Large intestine (tissue), 3 donors: ENCODE data around the gene CDH13. TPM values are rescaled to one million over a fixed set of nuclear protein-coding genes. Genes with fewer than 3 reads are reported as not detected.

ENCODE experiments used
- DNase-seq, 2 donors: peaks; one replicate each; pipeline versions ENCODE4 v3.0.0 to v3.0.0-alpha.2; 2013
- H3K27ac ChIP-seq: one replicate; pipeline ENCODE4 v1.5.1; 2013; ENCODE audit warnings: low read length
- H3K27me3 ChIP-seq: 2 replicates; pipeline ENCODE4 v1.6.1; 2013; ENCODE audit warnings: low read length; ENCODE audit not compliant: control insufficient read depth, insufficient read depth
- H3K36me3 ChIP-seq: 2 replicates; pipeline ENCODE4 v1.6.1; 2013; ENCODE audit warnings: low read length; ENCODE audit not compliant: control insufficient read depth, insufficient read depth
- H3K4me1 ChIP-seq: one replicate; pipeline ENCODE4 v1.6.1; 2013; ENCODE audit warnings: low read length; ENCODE audit not compliant: control insufficient read depth, insufficient read depth
- H3K4me3 ChIP-seq: one replicate; pipeline ENCODE4 v1.5.1; 2013; ENCODE audit warnings: low read length
- H3K9me3 ChIP-seq: one replicate; pipeline ENCODE4 v1.6.1; 2013; ENCODE audit warnings: mild to moderate bottlenecking, low read depth, low read length, moderate library complexity; ENCODE audit not compliant: control insufficient read depth
- WGBS: methylation state at CpG from one replicate; pipeline ENCODE4 v1.1.5; 2013; ENCODE audit warnings: low lambda C conversion rate; ENCODE audit not compliant: insufficient coverage; 5-methylcytosine and 5-hydroxymethylcytosine counted together
- polyA plus RNA-seq: library from polyadenylated mRNA; unstranded; fragments of 120-200 nt; gene quantifications from one replicate; pipeline ENCODE4 v1.2.1, GENCODE V29; 2013

CDH13 gene
- polyA plus RNA-seq, 1 donor = 17.1 TPM

DNA sequence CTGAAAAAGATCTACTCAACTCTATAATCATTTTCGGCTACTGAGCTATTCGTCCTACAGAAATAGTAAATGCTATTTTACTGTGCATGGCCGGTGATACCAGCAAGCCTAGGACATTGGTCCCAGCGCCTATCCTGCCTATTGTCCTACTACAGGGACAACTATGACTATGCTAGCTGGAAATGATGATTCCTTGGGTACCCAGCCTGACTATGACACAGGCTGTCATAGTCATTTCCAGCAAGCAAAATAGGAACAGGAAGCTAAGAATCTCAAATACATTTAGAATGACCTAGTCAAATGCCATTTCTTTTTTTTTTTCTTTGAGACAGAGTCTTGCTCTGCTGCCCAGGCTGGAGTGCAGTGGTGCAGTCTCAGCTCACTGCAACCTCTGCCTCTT lies 1147.3 kb downstream of the CDH13 start:
- Histone ChIP-seq H3K4me1 (no peaks in the 10 kb centered on the region), H3K9me3 (no peaks in the 10 kb centered on the region), H3K36me3 (no peaks in the 10 kb centered on the region), H3K4me3 (no peak overlapping the region), H3K27me3 (no peaks in the 10 kb centered on the region), H3K27ac (no peak overlapping the region)
- WGBS = no CpG with 5 or more reads among the region's 4 CpGs
- no peak for DNase-seq

- WGBS = no CpG with 5 or more reads among the region's 9 CpGs
- Histone ChIP-seq H3K27me3 (no peaks in the 10 kb centered on the region), H3K4me3 (no peak overlapping the region), H3K4me1 (no peaks in the 10 kb centered on the region), H3K9me3 (no peaks in the 10 kb centered on the region), H3K27ac (no peak overlapping the region), H3K36me3 (no peaks in the 10 kb centered on the region)
- DNase-seq = no peak
These were observed 1150.2 kb downstream of the CDH13 start for GRCh38 chr16:83776944-83777343.

DNA sequence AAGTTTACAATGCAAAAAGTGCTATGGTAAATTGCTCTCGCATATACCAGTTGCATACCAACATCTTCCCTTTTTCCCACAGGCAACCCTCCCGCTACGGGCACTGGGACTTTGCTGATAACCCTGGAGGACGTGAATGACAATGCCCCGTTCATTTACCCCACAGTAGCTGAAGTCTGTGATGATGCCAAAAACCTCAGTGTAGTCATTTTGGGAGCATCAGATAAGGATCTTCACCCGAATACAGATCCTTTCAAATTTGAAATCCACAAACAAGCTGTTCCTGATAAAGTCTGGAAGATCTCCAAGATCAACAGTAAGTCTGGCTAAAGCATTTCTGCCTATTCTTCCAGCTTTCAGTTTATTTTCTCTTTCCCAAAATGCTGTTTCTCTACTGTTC lies 1153.1 kb downstream of the CDH13 start:
- Histone ChIP-seq H3K27ac (no peak overlapping the region), H3K4me3 (no peak overlapping the region), H3K4me1 (no peaks in the 10 kb centered on the region), H3K36me3 (no peaks in the 10 kb centered on the region), H3K27me3 (no peaks in the 10 kb centered on the region), H3K9me3 (no peaks in the 10 kb centered on the region)
- DNase-seq = no peak
- no CpG with 5 or more reads among the region's 6 CpGs for WGBS

GRCh38 chr16:83785455-83785854 lies 1158.7 kb downstream of the CDH13 start:
- H3K4me1 ChIP-seq = no peaks in the 10 kb centered on the region
- H3K27ac ChIP-seq = no peak overlapping the region
- DNase-seq = no peak
- no peak overlapping the region for H3K4me3 ChIP-seq
- H3K36me3 ChIP-seq = no peaks in the 10 kb centered on the region
- no peaks in the 10 kb centered on the region for H3K9me3 ChIP-seq
- H3K27me3 ChIP-seq = no peaks in the 10 kb centered on the region
- whole genome bisulfite sequencing = no CpG with 5 or more reads among the region's 2 CpGs

DNA sequence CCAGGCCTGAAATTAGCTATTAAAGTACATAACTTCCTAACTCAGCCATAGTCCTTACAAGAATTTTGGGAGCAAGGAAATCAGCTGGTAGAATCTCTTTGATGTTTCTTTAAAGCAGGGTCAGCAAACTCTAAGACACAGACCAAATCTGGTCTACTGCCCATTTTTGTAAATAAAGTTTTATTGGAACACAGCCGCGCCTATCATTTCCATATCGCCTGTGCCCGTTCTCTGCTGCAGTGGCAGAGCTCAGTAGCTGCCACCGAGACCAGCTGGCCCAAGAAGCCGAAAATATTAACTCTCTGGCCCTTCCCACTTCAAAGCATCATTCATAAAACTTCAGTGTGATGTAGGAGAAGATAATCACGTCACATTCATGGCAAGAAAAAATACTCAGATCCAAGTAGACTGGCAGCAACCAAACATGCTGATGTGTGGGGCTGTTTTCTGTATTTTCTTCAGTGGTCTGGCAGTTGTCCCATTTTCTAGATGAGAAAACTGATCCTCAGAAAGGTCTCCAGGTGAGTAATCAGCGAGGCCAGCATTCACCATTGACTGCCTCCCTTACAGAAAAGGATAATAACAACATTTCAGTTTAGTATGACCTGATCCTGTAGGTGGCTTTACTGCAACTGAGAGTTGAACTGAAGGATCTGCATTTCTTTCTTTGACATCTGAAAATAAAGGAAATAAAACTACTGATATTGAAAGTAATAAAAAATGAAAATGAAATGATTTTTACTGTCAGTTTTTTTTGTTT lies 1163.1 kb downstream of the CDH13 start:
- H3K36me3 ChIP-seq = no peaks in the 10 kb centered on the region
- no peak for DNase-seq
- peaks cover 3% of the 10 kb centered on the region for H3K27me3 ChIP-seq
- WGBS = 92% methylated on average over 2 of the region's 8 CpGs
- no peaks in the 10 kb centered on the region for H3K9me3 ChIP-seq
- no peak overlapping the region for H3K4me3 ChIP-seq
- H3K4me1 ChIP-seq = no peaks in the 10 kb centered on the region
- H3K27ac ChIP-seq = no peak overlapping the region

GRCh38 chr16:83791916-83792315 lies 1165.1 kb downstream of the CDH13 start:
- no peaks in the 10 kb centered on the region for H3K36me3 ChIP-seq
- H3K4me1 ChIP-seq = no peaks in the 10 kb centered on the region
- 100% methylated on average over 1 of the region's 10 CpGs for WGBS
- H3K27me3 ChIP-seq = peaks cover 11% of the 10 kb centered on the region
- no peak overlapping the region for H3K27ac ChIP-seq
- H3K9me3 ChIP-seq = no peaks in the 10 kb centered on the region
- DNase-seq = no peak
- H3K4me3 ChIP-seq = no peak overlapping the region

DNA sequence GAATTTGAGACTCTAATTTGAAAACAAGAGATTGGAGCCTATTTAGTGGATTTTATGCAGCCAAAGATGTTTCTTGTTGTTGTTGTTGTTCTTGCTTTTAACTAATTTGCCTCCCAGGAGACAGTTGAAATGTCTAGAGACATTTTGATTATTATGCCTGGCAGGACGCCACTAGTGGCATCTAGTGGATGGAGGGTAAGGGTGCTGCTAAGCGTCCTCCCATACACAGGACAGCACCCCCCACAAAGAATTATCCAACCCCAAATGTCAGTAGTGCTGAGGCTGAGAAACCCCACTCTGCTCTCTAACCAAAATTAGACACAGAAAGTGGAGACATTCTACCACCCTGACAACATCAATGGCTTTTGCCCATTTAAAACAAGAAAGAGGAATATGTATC lies 1165.6 kb downstream of the CDH13 start:
- DNase-seq = no peak
- no peaks in the 10 kb centered on the region for H3K9me3 ChIP-seq
- H3K4me1 ChIP-seq = no peaks in the 10 kb centered on the region
- WGBS = no CpG with 5 or more reads among the region's 2 CpGs
- H3K4me3 ChIP-seq = no peak overlapping the region
- no peaks in the 10 kb centered on the region for H3K36me3 ChIP-seq
- H3K27me3 ChIP-seq = peaks cover 14% of the 10 kb centered on the region
- no peak overlapping the region for H3K27ac ChIP-seq

GRCh38 chr16:83793179-83793578 lies 1166.4 kb downstream of the CDH13 start:
- no peaks in the 10 kb centered on the region for H3K36me3 ChIP-seq
- DNase-seq = no peak
- H3K9me3 ChIP-seq = no peaks in the 10 kb centered on the region
- no peak overlapping the region for H3K4me3 ChIP-seq
- peaks cover 14% of the 10 kb centered on the region for H3K27me3 ChIP-seq
- H3K4me1 ChIP-seq = no peaks in the 10 kb centered on the region
- WGBS = no CpG with 5 or more reads among the region's 9 CpGs
- no peak overlapping the region for H3K27ac ChIP-seq

GRCh38 chr16:83794860-83795554 lies 1168.2 kb downstream of the CDH13 start:
- H3K27me3 ChIP-seq = peaks cover 14% of the 10 kb centered on the region
- no peaks in the 10 kb centered on the region for H3K9me3 ChIP-seq
- H3K4me1 ChIP-seq = no peaks in the 10 kb centered on the region
- WGBS = 84% methylated on average over 5 of the region's 10 CpGs
- H3K27ac ChIP-seq = no peak overlapping the region
- H3K4me3 ChIP-seq = no peak overlapping the region
- no peaks in the 10 kb centered on the region for H3K36me3 ChIP-seq
- no peak for DNase-seq

DNA sequence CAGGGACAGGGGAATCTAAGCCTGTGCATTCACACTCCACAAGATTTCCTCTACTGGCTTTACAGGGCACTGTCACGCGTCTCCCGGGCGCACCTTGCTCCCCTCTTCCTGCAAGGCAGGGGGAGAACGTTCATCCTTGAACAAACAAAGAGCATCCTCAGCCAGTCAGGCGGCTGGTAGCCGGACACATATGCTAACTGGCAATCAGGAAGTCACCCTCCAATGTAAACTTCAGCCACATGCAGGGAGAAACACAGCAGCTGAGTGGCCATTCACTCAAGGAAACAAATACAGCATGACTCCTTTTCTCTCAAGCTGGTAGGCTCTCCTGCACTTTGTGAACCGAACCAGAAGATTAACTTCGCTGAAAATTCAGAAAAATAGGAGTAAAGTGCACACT lies 1170.2 kb downstream of the CDH13 start:
- Histone ChIP-seq H3K9me3 (no peaks in the 10 kb centered on the region), H3K4me1 (no peaks in the 10 kb centered on the region), H3K27me3 (peaks cover 16% of the 10 kb centered on the region), H3K4me3 (no peak overlapping the region), H3K27ac (no peak overlapping the region), H3K36me3 (no peaks in the 10 kb centered on the region)
- whole genome bisulfite sequencing = no CpG with 5 or more reads among the region's 9 CpGs
- DNase-seq = no peak

GRCh38 chr16:83799336-83799735 lies 1172.6 kb downstream of the CDH13 start:
- Histone ChIP-seq H3K27me3 (peaks cover 18% of the 10 kb centered on the region), H3K9me3 (no peaks in the 10 kb centered on the region), H3K27ac (no peak overlapping the region), H3K4me1 (no peaks in the 10 kb centered on the region), H3K4me3 (no peak overlapping the region), H3K36me3 (no peaks in the 10 kb centered on the region)
- WGBS = no CpG with 5 or more reads among the region's 1 CpG
- no peak for DNase-seq
